MM.1S (cell line): ENCODE measurements around the gene MAGI2.

ENCODE experiments used
- DNase-seq: peaks from one replicate; pipeline ENCODE4 v3.0.0-alpha.2; 2015
- H2AFZ ChIP-seq: fragments of 300-600 bp; sonication (generic); 2 replicates; pipeline ENCODE4 v1.6.0; 2016; ENCODE audit warnings: antibody characterized with exemption, low read length
- H3F3A ChIP-seq: fragments of 300-600 bp; sonication (generic); 2 replicates; pipeline ENCODE4 v1.6.1; 2016; ENCODE audit warnings: mild to moderate bottlenecking, antibody characterized with exemption, low read length, moderate library complexity, mixed read lengths; ENCODE audit not compliant: insufficient read depth
- H3K27ac ChIP-seq: fragments of 300-600 bp; sonication (generic); 2 replicates; pipeline ENCODE4 v1.5.1; 2016; ENCODE audit warnings: mild to moderate bottlenecking, low read length
- H3K27me3 ChIP-seq: fragments of 300-600 bp; sonication (generic); replicated peaks from 2 replicates; pipeline ENCODE4 v1.6.0; 2016; ENCODE audit warnings: low read length; ENCODE audit not compliant: insufficient read depth
- H3K36me3 ChIP-seq: fragments of 300-600 bp; sonication (generic); replicated peaks from 2 replicates; pipeline ENCODE4 v1.6.1; 2016; ENCODE audit warnings: mild to moderate bottlenecking, low read length, mixed read lengths; ENCODE audit not compliant: insufficient read depth
- H3K4me1 ChIP-seq: fragments of 300-600 bp; sonication (generic); 2 replicates; pipeline ENCODE4 v1.6.1; 2016; ENCODE audit warnings: low read length, mixed read lengths
- H3K4me2 ChIP-seq: fragments of 300-600 bp; sonication (generic); 2 replicates; pipeline ENCODE4 v1.6.0; 2016; ENCODE audit warnings: low read depth, low read length
- H3K4me3 ChIP-seq: fragments of 300-600 bp; sonication (generic); 2 replicates; pipeline ENCODE4 v1.5.1; 2016; ENCODE audit warnings: low read length, mixed read lengths
- H3K79me2 ChIP-seq: fragments of 300-600 bp; sonication (generic); 2 replicates; pipeline ENCODE4 v1.6.1; 2016; ENCODE audit warnings: mixed run types, low read length, mixed read lengths
- H3K9ac ChIP-seq: fragments of 300-600 bp; sonication (generic); 2 replicates; pipeline ENCODE4 v1.6.1; 2016; ENCODE audit warnings: low read length, mixed read lengths
- H3K9me2 ChIP-seq: fragments of 300-600 bp; sonication (generic); replicated peaks from 2 replicates; pipeline ENCODE4 v1.6.1; 2016; ENCODE audit warnings: mild to moderate bottlenecking, low read length, mixed read lengths; ENCODE audit not compliant: insufficient read depth
- H3K9me3 ChIP-seq: fragments of 300-600 bp; sonication (generic); replicated peaks from 2 replicates; pipeline ENCODE4 v1.6.1; 2016; ENCODE audit warnings: mild to moderate bottlenecking, low read length, mixed read lengths; ENCODE audit not compliant: insufficient read depth
- H4K20me1 ChIP-seq: fragments of 300-600 bp; sonication (generic); 2 replicates; pipeline ENCODE4 v1.6.1; 2016; ENCODE audit warnings: mild to moderate bottlenecking, low read length, moderate library complexity, mixed read lengths; ENCODE audit not compliant: insufficient read depth
- CTCF ChIP-seq: fragments of 300-600 bp; sonication (generic); IDR thresholded peaks from 2 replicates; pipeline ENCODE4 v1.5.1; 2016; ENCODE audit warnings: antibody characterized with exemption, low read length, mixed read lengths
- EZH2 ChIP-seq: fragments of 300-600 bp; sonication (generic); optimal IDR thresholded peaks from 2 replicates; pipeline ENCODE3; 2017; ENCODE audit warnings: low read depth, mild to moderate bottlenecking, antibody characterized with exemption, low read length, mixed read lengths
- EZH2phosphoT487 ChIP-seq: fragments of 300-600 bp; sonication (generic); IDR thresholded peaks from 2 replicates; pipeline ENCODE4 v1.6.1; 2018; ENCODE audit warnings: antibody characterized with exemption, low read length

The MAGI2 gene

GRCh38 chr7:78301407-78301806, 1152.1 kb downstream of the MAGI2 start:
- DNase-seq: no peak
- Histone ChIP-seq H3K4me3 (no peak overlapping the region), H3K4me1 (no peaks in the 10 kb centered on the region), H2AFZ (no peak overlapping the region), H3K79me2 (no peaks in the 10 kb centered on the region), H3K27me3 (no peaks in the 10 kb centered on the region), H3K9ac (no peak overlapping the region), H4K20me1 (no peaks in the 10 kb centered on the region), H3F3A (no peaks in the 10 kb centered on the region), H3K4me2 (no peak overlapping the region), H3K36me3 (no peaks in the 10 kb centered on the region), H3K27ac (no peak overlapping the region), H3K9me3 (no peaks in the 10 kb centered on the region), H3K9me2 (no peaks in the 10 kb centered on the region)
- TF ChIP-seq CTCF (no peak), EZH2phosphoT487 (no peak), EZH2 (no peak)

- Histone ChIP-seq H3K9ac (no peak overlapping the region), H2AFZ (no peak overlapping the region), H3K9me3 (no peaks in the 10 kb centered on the region), H3K4me1 (no peaks in the 10 kb centered on the region), H3K27me3 (no peaks in the 10 kb centered on the region), H3K27ac (no peak overlapping the region), H3K9me2 (no peaks in the 10 kb centered on the region), H3K79me2 (no peaks in the 10 kb centered on the region), H3K4me2 (no peak overlapping the region), H4K20me1 (no peaks in the 10 kb centered on the region), H3K36me3 (no peaks in the 10 kb centered on the region), H3F3A (no peaks in the 10 kb centered on the region), H3K4me3 (no peak overlapping the region)
- no peak for DNase-seq
- TF ChIP-seq EZH2phosphoT487: no peak
- no peak for TF ChIP-seq CTCF
- TF ChIP-seq EZH2: no peak
These were observed 1154.4 kb downstream of the MAGI2 start for GRCh38 chr7:78299088-78299487.

GRCh38 chr7:78296644-78297371, 1156.7 kb downstream of the MAGI2 start:
- H3K9me2 ChIP-seq: no peaks in the 10 kb centered on the region
- no peak for DNase-seq
- no peaks in the 10 kb centered on the region for H3K4me1 ChIP-seq
- no peak overlapping the region for H3K9ac ChIP-seq
- no peak overlapping the region for H2AFZ ChIP-seq
- no peaks in the 10 kb centered on the region for H3F3A ChIP-seq
- H3K4me2 ChIP-seq: no peak overlapping the region
- H3K36me3 ChIP-seq: no peaks in the 10 kb centered on the region
- H3K27ac ChIP-seq: no peak overlapping the region
- no peaks in the 10 kb centered on the region for H4K20me1 ChIP-seq
- H3K9me3 ChIP-seq: no peaks in the 10 kb centered on the region
- H3K4me3 ChIP-seq: no peak overlapping the region
- no peaks in the 10 kb centered on the region for H3K79me2 ChIP-seq
- TF ChIP-seq CTCF: no peak
- no peak for TF ChIP-seq EZH2phosphoT487
- no peak for TF ChIP-seq EZH2
- H3K27me3 ChIP-seq: no peaks in the 10 kb centered on the region
